Skin of body (tissue), 2 donors: ENCODE results near the gene SBNO1. TPM values are rescaled to one million over a fixed set of nuclear protein-coding genes. Genes with fewer than 3 reads are reported as not detected.
"Not testable (repeated sequence)": the region's sequence is repeated elsewhere in the genome, so short reads cannot be mapped to it uniquely, and the experiment has no call there.

Source experiments
- DNase-seq: peaks from one replicate; lab custom pipeline; 2025; lab: John Stamatoyannopoulos, UW
- total RNA-seq: library from RNA; depleted of rRNA; stranded (reverse); fragments of >200 nt; gene quantifications from one replicate; pipeline ENCODE4 v1.2.3, GENCODE V29; 2014

Gene SBNO1
- total RNA-seq, 1 donor from 2014 or later, result 16.8 TPM

- DNase-seq, result no peak
These were observed 24.4 kb upstream of the SBNO1 start for GRCh38 chr12:123388951-123389559.

- peak; percentile 73 for DNase-seq
These were observed 23.7 kb upstream of the SBNO1 start for GRCh38 chr12:123388177-123388950.

- no peak for DNase-seq
These were observed 23.0 kb upstream of the SBNO1 start for GRCh38 chr12:123387508-123388176.

DNA sequence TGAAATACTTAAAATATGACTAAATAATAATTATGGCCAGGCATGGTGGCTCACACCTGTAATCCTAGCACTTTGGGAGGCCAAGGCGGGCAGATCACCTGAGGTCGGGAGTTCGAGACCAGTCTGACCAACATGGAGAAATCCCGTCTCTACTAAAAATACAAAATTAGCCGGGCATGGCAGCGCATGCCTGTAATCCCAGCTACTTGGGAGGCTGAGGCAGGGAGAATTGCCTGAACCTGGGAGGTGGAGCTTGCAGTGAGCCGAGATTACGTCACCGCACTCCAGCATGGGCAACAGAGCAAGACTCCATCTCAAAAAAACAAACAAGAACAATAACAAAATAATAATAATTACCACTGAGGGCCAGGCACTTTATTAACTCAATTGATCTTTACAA lies 20.9 kb upstream of the SBNO1 start:
- DNase-seq, result not testable (repeated sequence)

DNA sequence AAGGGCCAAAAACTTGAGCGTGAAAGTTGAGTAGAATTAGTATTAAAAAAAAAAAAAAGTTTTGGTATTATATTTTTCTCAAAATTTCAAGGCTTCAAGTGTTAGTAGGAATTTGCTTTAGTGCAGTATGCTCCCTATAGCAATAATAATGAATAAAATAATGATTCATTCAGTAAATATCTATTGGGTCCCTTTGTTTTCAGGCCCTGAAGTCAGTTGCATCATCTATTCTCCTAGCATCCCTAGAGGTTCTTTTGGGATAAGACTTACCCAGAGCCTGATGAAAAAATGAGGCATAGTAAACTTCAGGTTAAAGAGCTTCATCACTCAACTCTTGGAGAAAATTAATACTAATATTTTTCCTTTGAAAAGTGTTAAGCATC lies 20.3 kb upstream of the SBNO1 start:
- DNase-seq, result no peak

DNA sequence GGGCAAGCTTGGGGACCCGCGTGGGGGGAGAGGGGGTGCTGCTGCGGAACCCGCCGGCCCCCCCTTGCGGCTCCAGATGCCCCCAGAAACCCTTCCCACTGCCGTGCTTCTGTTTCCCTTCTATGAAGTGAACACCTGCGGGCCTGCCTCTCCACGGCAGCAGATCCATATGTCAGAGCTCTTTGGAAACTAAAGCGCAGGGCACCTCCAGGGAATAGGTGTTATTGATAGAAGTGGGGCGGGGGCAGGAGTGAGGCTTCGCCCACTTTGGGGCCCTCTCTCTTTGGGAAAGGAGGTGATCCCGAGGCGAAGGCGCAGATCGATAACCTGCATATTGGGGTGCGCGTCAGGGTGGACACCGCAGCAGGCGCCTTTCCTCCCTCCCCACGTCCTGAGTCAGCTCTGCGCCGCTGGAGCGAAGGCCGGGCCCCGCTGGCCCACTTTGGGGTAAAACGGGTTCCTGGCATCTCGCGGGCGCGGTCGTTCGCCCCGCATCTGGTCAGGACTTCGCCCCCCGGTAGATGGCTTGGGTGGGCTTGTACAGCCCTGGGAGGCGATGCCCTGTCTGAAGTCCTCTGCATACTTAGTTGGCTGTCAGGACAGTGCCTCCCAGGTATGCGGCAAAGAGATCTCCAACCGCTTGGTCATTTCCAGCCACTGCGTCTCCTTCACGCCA lies 19.8 kb upstream of the SBNO1 start:
- DNase-seq, result no peak

GRCh38 chr12:123382684-123383083 lies 18.0 kb upstream of the SBNO1 start:
- no peak for DNase-seq

- no peak for DNase-seq
These were observed 14.7 kb upstream of the SBNO1 start for GRCh38 chr12:123379391-123379790.

DNA sequence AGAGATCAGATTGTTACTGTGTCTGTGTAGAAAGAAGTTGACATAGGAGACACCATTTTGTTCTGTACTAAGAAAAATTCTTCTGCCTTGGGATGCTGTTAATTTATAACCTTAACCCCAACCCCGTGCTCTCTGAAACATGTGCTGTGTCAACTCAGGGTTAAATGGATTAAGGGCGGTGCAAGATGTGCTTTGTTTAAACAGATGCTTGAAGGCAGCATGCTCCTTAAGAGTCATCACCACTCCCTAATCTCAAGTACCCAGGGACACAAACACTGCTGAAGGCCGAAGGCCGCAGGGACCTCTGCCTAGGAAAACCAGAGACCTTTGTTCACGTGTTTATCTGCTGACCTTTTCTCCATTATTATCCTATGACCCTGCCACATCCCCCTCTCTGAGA lies 7.8 kb upstream of the SBNO1 start:
- not testable (repeated sequence) for DNase-seq

DNA sequence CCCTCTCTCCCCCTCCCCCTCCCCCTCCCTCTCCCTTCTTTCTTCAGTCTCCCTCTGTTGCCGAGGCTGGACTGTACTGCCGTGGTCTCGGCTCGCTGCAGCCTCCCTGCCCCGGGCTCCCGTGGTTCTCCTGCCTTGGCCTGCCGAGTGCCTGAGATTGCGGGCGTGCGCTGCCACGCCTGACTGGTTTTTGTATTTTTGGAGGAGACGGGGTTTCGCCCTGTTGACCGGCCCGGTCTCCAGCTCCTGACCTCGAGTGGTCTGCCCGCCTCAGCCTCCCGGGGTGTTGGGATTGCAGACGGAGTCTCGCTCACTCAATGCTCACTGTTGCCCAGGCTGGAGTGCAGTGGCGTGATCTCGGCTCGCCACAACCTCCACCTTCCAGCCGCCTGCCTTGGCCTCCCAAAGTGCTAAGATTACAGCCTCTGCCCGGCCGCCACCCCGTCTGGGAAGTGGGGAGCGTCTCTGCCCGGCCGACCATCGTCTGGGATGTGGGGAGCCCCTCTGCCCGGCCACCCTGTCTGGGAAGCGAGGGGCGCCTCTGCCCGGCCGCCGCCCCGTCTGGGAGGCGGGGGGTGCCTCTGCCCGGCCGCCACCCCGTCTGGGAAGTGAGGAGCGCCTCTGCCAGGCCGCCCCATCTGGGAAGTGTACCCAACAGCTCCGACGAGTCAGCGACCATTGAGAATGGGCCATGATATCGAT lies 7.2 kb upstream of the SBNO1 start:
- DNase-seq, result not testable (repeated sequence)

GRCh38 chr12:123369229-123369628 lies 4.6 kb upstream of the SBNO1 start:
- DNase-seq, result no peak

DNA sequence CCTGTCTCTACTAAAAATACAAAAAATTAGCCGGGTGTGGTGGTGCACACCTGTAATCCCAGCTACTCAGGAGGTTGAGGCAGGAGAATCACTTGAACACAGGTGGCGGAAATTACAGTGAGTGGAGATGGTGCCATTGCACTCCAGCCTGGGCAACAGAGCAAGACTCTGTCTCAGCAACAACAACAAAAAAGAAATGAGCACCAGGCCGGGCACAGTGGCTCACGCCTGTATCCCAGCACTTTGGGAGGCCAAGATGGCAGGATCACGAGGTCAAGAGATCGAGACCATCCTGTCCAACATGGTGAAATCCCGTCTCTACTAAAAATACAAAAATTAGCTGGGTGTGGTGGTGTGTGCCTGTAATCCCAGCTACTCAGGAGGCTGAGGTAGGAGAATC lies 3.8 kb upstream of the SBNO1 start:
- DNase-seq, result not testable (repeated sequence)

DNA sequence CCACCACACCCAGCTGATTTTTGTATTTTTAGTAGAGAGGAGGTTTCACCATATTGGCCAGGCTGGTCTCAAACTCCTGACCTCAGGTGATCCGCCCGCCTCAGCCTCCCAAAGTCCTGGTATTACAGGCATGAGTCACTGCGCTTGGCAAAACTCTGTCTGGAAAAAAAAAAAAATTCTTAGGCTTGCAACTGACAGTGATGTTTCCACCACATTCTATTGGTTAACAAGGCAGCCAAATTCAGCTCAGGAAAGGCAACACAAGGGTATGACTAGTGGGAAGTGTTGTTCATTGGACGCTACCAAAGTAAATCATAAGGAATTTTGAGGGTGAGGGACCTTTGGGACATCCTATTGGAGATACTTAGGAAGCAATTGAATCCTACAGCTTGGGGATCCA lies 2.9 kb upstream of the SBNO1 start:
- no peak for DNase-seq

DNA sequence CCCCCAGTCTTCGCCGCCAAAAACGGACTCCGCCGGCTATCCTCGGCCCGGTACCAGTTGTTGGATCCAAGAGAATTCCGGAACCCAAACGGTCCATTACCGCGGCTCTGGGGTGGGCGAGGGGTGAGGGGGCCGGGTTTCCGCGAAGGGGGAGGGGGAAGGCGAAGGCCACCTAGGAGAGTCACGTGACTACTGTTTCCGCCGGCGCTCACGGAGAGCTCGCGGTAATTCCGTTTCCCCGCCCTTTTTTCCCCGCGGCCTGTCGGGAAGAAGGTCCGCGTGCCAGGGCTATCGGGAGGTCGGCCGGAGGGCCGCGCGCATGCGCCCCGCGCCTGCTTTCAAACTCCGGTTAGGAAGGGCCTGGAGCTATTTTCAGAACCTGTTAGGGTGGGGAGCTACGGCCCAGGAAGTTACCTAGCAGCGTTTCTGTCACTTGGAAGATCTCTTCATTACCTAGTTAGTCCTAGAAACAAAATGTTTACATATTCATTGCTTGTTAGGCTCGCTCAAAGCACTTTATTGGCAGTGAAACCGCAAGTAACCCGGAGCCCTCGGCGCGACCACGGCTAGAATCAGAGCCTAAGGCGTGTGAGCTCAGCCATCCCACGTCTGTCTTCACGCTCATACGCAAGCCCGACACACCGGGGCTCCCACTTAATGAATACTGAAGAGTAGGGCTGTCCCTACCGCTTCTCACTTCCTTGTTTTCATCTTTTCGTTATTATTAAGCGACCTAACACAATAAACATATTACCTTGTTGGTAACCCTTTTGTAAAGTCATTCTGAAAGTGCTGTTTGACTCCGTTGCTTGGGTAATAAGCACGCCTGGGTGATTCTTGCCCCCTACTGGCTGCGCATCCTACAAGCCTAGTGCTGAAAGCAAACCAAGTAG lies 624 bp upstream of the SBNO1 start:
- peak; percentile 99 for DNase-seq

DNA sequence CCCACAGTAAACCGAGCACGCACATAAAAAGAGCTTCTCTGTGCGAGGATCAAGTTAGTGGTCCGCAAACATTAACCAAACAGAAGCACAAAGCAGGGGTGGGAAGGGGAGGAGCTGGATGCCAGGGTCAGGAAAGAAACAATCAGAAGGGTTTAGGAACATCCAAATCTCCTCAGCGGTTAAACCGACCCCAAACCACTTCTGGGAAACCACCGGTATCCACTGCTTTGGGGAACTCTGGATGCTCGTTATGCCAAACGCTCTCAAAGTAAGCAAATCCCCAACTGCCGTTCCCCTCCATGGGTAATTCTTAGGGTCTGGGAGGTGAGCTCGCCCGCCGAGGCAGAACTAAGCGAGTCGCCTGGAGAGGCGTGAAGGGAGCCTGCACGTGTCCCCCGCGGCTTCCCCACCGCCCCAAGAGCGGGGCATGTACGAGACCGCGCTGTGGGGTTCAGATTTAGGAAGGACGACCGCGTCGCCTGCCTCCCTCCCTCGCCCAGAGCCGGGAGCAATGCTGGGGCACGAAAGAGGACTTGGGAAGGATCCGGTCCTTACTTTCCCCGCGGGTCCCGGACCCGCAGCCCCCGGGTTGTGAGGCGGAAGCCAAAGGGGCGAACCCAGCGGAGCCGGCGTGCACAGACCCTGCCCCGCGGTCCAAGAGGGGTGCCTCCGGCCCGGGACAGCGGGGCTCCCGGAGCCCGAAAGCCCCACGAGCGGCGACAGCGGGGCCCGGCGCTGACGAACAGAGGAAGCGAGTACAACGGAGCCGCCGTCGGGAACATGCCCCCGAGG lies 711 bp downstream of the SBNO1 start:
- no peak for DNase-seq

DNA sequence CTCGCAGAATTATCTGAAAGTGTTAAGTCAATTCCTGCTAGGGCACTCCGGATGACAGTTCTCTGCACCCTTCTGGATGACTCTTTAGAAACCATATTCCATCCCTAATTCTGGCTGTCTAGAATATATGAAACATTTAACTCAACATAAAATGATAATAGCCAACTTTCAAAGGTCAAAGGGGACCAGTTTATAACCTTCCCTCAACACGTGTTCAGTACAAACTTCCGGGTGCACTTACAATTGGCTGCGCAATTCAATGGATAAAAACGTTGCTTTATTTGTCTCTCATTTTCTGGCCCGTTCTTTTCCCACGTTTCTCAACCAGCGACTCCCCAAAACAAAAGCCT lies 1.3 kb downstream of the SBNO1 start:
- no peak for DNase-seq

DNA sequence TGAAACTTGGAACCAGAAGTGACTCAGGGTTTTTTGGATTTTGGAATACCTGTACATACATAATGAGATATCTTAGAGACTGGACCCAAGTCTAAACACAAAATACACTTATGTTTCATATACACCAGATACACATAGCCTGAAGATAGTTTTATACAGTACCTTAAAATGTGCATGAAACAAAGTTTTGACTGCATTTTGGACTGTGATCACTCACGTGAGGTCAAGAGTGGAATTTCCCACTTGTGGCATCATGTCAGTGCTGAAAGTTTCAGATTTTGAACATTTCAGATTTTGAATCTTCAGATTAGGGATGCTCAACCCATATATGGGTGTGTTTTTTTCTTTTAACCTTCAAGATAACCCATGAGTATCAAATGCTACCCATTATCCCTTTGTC lies 6.6 kb downstream of the SBNO1 start:
- no peak for DNase-seq

DNA sequence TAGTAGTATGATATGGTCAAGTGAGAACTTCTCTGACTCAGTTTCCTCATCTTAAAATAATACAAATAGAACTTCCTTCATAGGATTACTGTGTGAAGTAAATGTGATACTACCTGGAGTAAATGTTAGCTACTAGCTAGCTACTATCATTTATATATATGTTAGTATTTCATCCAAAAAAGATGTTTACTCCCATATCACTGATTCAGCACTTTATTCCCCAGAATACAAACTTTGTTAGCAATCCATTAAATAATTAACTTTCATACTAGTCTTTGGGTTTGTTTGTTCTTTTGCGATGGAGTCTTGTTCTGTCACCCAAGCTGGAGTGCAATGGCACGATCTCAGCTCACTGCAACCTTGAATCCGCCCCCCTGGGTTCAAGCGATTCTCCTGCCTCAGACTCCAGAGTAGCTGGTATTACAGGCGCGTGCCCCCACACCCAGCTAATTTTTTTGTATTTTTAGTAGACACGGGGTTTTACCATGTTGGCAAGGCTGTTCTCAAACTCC lies 8.4 kb downstream of the SBNO1 start:
- no peak for DNase-seq

- no peak for DNase-seq
These were observed 10.0 kb downstream of the SBNO1 start for GRCh38 chr12:123354600-123354999.

- no peak for DNase-seq
These were observed 13.3 kb downstream of the SBNO1 start for GRCh38 chr12:123351349-123351748.
